PC-3 (cell line): ENCODE measurements around the gene SPPL2B. TPM values are rescaled to one million over a fixed set of nuclear protein-coding genes. Genes with fewer than 3 reads are reported as not detected.

ENCODE experiments used
- ATAC-seq: fragments of 200-7000 bp; cut with Tn5 transposase; 2 replicates; pipeline ENCODE4 v1.9.1; 2020; ENCODE audit warnings: mild to moderate bottlenecking, moderate library complexity
- BruUV-seq: library from RNA; stranded (reverse); fragments of 400-500 nt; replicated peaks from 2 replicates; lab custom pipeline; 2021; lab: Mats Ljungman, UMichigan
- CTCF ChIA-PET: fragments of 300-600 bp; sonication (Branson Sonifier 250); formaldehyde crosslinking; loops from one replicate; lab custom pipeline; 2022; ENCODE audit warnings: antibody characterized with exemption; lab: Charles Lee
- POLR2A ChIA-PET: fragments of 300-600 bp; sonication (Branson Sonifier 250); formaldehyde crosslinking; loops from one replicate; lab custom pipeline; 2022; ENCODE audit warnings: antibody characterized with exemption; ENCODE audit not compliant: unreplicated experiment; lab: Charles Lee
- DNase-seq: peaks from one replicate; pipeline ENCODE4 v3.0.0-alpha.2; 2015
- H2AFZ ChIP-seq: fragments of 300-600 bp; sonication (generic); 2 replicates; pipeline ENCODE4 v1.6.0; 2016; ENCODE audit warnings: antibody characterized with exemption, low read length
- H3F3A ChIP-seq: fragments of 300-600 bp; sonication (generic); one replicate; pipeline ENCODE4 v1.6.0; 2017; ENCODE audit warnings: antibody characterized with exemption, low read length, control low read depth, mild to moderate bottlenecking; ENCODE audit not compliant: unreplicated experiment
- H3K27ac ChIP-seq: fragments of 300-600 bp; sonication (generic); 2 replicates; pipeline ENCODE4 v1.5.1; 2016; ENCODE audit warnings: mild to moderate bottlenecking, low read length
- H3K27me3 ChIP-seq: fragments of 300-600 bp; sonication (generic); 2 replicates; pipeline ENCODE4 v1.6.1; 2016; ENCODE audit warnings: low read length, mixed read lengths
- H3K36me3 ChIP-seq: fragments of 300-600 bp; sonication (generic); 2 replicates; pipeline ENCODE4 v1.6.1; 2016; ENCODE audit warnings: low read depth, mixed run types, low read length, mixed read lengths
- H3K4me1 ChIP-seq: fragments of 300-600 bp; sonication (generic); 2 replicates; pipeline ENCODE4 v1.5.1; 2016; ENCODE audit warnings: low read length; ENCODE audit not compliant: insufficient read depth
- H3K4me2 ChIP-seq: fragments of 300-600 bp; sonication (generic); 2 replicates; pipeline ENCODE4 v1.6.0; 2016; ENCODE audit warnings: low read length
- H3K4me3 ChIP-seq: fragments of 300-600 bp; sonication (generic); 2 replicates; pipeline ENCODE4 v1.5.1; 2016; ENCODE audit warnings: mild to moderate bottlenecking, low read length, mixed read lengths
- H3K79me2 ChIP-seq: fragments of 300-600 bp; sonication (generic); 2 replicates; pipeline ENCODE4 v1.6.1; 2017; ENCODE audit warnings: low read length, mixed read lengths
- H3K9ac ChIP-seq: fragments of 300-600 bp; sonication (generic); 2 replicates; pipeline ENCODE4 v1.6.0; 2016; ENCODE audit warnings: mild to moderate bottlenecking, low read length
- H3K9me2 ChIP-seq: fragments of 300-600 bp; sonication (generic); replicated peaks from 2 replicates; pipeline ENCODE4 v1.6.1; 2016; ENCODE audit warnings: mixed run types, low read length, mixed read lengths
- H3K9me3 ChIP-seq: fragments of 300-600 bp; sonication (generic); 2 replicates; pipeline ENCODE4 v1.6.1; 2016; ENCODE audit warnings: low read length, mixed read lengths
- H4K20me1 ChIP-seq: fragments of 300-600 bp; sonication (generic); 2 replicates; pipeline ENCODE4 v1.6.1; 2016; ENCODE audit warnings: low read length, mixed read lengths
- EZH2 ChIP-seq: fragments of 300-600 bp; sonication (generic); IDR thresholded peaks from one replicate; pipeline ENCODE4 v1.6.1; 2017; ENCODE audit warnings: antibody characterized with exemption, mild to moderate bottlenecking, low read length; ENCODE audit not compliant: unreplicated experiment
- EZH2phosphoT487 ChIP-seq: fragments of 300-600 bp; sonication (generic); IDR thresholded peaks from 2 replicates; pipeline ENCODE4 v1.6.1; 2018; ENCODE audit warnings: mild to moderate bottlenecking, antibody characterized with exemption, low read length, borderline replicate concordance
- intact Hi-C: fragments of 100-400 bp; cut with micrococcal nuclease; formaldehyde crosslinking; loops from 2 replicates; pipeline ENCODE4 v1.9.0; 2023
- total RNA-seq: library from RNA; depleted of rRNA; stranded (reverse); fragments of >200 nt; gene quantifications from 2 replicates; pipeline ENCODE4 v1.2.3, GENCODE V29; 2014
- TF ChIP-seq, protein P1 (sequence below): fragments of 300-600 bp; sonication (generic); conservative IDR thresholded peaks from 2 replicates; pipeline ENCODE4 v1.5.1; 2017; ENCODE audit warnings: antibody characterized with exemption, low read depth, mild to moderate bottlenecking, low read length

The SPPL2B gene
- total RNA-seq, 1 experiment from 2014 or later, result 28.6 TPM

DNA sequence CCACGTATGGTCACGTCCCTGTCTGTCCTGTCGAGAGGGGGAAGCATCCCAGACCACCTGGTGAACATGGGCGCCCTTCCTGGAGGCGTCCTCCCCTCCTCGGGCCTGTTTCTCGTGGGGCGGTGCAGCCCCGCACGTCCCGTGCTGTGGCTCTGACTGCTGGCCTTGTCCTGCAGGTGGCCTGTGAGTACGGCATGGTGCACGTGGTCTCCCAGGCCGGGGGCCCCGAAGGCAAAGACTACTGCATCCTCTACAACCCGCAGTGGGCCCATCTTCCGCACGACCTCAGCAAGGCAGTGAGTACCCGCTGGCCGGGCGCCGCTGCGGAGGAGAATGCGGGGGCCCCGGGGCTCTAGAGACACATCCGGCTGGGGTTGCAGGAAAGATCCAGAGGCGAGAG, 5.9 kb downstream of the SPPL2B start:
- Histone ChIP-seq H3K9me2 (no peaks in the 10 kb centered on the region), H3K36me3 (no peaks in the 10 kb centered on the region), H3K9me3 (no peaks in the 10 kb centered on the region), H3K79me2 (peaks cover 36% of the 10 kb centered on the region), H4K20me1 (no peaks in the 10 kb centered on the region), H3K9ac (no peak overlapping the region), H3K4me3 (no peak overlapping the region), H3K27me3 (no peaks in the 10 kb centered on the region), H3K27ac (no peak overlapping the region), H2AFZ (no peak overlapping the region), H3K4me1 (peaks cover 4% of the 10 kb centered on the region), H3K4me2 (no peak overlapping the region), H3F3A (no peaks in the 10 kb centered on the region)
- CTCF ChIA-PET, result no interaction called here
- TF ChIP-seq, protein P1, sequence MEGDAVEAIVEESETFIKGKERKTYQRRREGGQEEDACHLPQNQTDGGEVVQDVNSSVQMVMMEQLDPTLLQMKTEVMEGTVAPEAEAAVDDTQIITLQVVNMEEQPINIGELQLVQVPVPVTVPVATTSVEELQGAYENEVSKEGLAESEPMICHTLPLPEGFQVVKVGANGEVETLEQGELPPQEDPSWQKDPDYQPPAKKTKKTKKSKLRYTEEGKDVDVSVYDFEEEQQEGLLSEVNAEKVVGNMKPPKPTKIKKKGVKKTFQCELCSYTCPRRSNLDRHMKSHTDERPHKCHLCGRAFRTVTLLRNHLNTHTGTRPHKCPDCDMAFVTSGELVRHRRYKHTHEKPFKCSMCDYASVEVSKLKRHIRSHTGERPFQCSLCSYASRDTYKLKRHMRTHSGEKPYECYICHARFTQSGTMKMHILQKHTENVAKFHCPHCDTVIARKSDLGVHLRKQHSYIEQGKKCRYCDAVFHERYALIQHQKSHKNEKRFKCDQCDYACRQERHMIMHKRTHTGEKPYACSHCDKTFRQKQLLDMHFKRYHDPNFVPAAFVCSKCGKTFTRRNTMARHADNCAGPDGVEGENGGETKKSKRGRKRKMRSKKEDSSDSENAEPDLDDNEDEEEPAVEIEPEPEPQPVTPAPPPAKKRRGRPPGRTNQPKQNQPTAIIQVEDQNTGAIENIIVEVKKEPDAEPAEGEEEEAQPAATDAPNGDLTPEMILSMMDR, result no peak
- no peak for TF ChIP-seq EZH2
- TF ChIP-seq EZH2phosphoT487, result no peak
- intact Hi-C loops, result no loop called here
- BruUV-seq, result no TSS peak
- POLR2A ChIA-PET, result no interaction called here
- ATAC-seq (no peak), DNase-seq (no peak)

DNA sequence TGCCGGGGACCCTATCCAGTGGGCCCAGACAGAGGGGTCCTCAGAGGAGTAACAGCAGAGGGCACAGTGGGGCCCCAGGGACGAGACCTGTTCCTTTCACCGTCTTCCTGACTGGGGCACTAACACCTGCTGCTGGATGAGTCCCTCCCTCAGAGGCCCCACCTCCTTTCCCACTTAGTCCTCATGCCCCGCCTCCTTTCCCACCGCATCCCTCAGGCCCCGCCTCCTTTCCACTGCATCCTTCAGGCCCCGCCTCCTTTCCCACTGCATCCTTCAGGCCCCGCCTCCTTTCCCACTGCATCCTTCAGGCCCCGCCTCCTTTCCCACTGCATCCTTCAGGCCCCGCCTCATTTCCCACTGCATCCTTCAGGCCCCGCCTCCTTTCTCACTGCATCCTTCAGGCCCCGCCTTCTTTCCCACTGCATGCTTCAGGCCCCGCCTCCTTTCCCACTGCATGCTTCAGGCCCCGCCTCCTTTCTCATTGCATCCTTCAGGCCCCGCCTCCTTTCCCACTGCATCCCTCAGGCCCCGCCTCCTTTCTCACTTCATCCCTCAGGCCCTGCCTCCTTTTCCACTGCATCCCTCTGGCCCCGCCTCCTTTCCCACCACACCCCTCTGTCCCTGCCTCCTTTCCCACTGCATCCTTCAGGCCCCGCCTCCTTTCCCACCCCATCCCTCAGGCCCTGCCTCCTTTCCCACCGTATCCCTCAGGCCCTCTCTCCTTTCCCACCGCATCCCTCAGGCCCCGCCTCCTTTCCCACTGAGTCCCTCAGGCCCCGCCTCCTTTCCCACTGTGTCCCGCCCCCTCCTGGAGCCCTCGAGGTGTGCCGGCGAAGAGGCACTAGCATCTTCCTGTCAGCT, 6.7 kb downstream of the SPPL2B start:
- Histone ChIP-seq H3K79me2 (peaks cover 29% of the 10 kb centered on the region), H2AFZ (no peak overlapping the region), H3K4me2 (no peak overlapping the region), H3K27ac (no peak overlapping the region), H3K9ac (no peak overlapping the region), H3K4me3 (no peak overlapping the region), H3K9me3 (no peaks in the 10 kb centered on the region), H3K27me3 (no peaks in the 10 kb centered on the region), H3K4me1 (no peaks in the 10 kb centered on the region), H3K36me3 (no peaks in the 10 kb centered on the region), H4K20me1 (no peaks in the 10 kb centered on the region), H3K9me2 (no peaks in the 10 kb centered on the region), H3F3A (no peaks in the 10 kb centered on the region)
- BruUV-seq, result no TSS peak
- TF ChIP-seq EZH2phosphoT487 (no peak), EZH2 (no peak)
- TF ChIP-seq, protein P1, result no peak
- intact Hi-C loops, result no loop called here
- DNase-seq (no peak), ATAC-seq (no peak)
- POLR2A ChIA-PET, result no interaction called here
- CTCF ChIA-PET, result no interaction called here

DNA sequence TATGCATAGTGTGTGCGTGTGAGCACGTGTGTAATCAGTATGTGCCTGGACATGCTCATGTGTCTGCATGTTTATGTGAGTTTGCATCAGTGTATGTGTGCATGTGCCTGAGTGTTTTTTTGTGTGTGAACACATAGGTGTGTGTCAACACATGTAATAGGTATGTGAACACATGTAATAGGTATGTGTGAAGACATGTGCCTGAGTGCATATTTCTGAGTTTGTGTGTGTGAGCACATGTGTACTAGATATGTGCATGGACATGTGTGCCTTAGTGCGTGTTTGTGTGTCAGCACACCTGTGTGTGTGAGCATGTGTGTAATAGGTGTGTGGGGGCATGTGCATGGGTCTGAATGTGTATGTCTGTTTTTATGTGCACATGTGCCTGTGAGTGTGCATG, 7.4 kb downstream of the SPPL2B start:
- no peaks in the 10 kb centered on the region for H3K9me3 ChIP-seq
- TF ChIP-seq EZH2 (no peak), EZH2phosphoT487 (no peak)
- H4K20me1 ChIP-seq, result no peaks in the 10 kb centered on the region
- H3K27ac ChIP-seq, result no peak overlapping the region
- no peak overlapping the region for H3K4me2 ChIP-seq
- peaks cover 23% of the 10 kb centered on the region for H3K79me2 ChIP-seq
- no peak overlapping the region for H2AFZ ChIP-seq
- no peak overlapping the region for H3K4me3 ChIP-seq
- POLR2A ChIA-PET, result no interaction called here
- no peaks in the 10 kb centered on the region for H3K4me1 ChIP-seq
- H3F3A ChIP-seq, result no peaks in the 10 kb centered on the region
- CTCF ChIA-PET, result no interaction called here
- H3K9me2 ChIP-seq, result no peaks in the 10 kb centered on the region
- H3K9ac ChIP-seq, result no peak overlapping the region
- BruUV-seq, result no TSS peak
- no peak for DNase-seq
- H3K27me3 ChIP-seq, result no peaks in the 10 kb centered on the region
- intact Hi-C loops, result no loop called here
- no peaks in the 10 kb centered on the region for H3K36me3 ChIP-seq
- no peak for ATAC-seq
